ENCODE results near the gene ELAPOR1. TPM values are rescaled to one million over a fixed set of nuclear protein-coding genes. Genes with fewer than 3 reads are reported as not detected.

Gene ELAPOR1
- total and polyA plus RNA-seq, 2 donors (not counting 3 experiments of a cell fraction or from before 2014, with no cell fraction given) = 1.0 to 1.1 TPM

- Histone ChIP-seq H3K27me3 (ENCODE audit: control insufficient read depth in 2 of 2, insufficient read depth in 2 of 2, low read length in 2 of 2) (peaks cover 12 to 20% of the 10 kb centered on the region in 2 experiments), H4K20me1 (replicated peaks; ENCODE audit: control insufficient read depth, extremely low read depth, insufficient read depth, low read length) (no peaks in the 10 kb centered on the region), H3K4me2 (ENCODE audit: insufficient read depth, low read length) (no peak overlapping the region), H3K4me3 (replicated peaks in 1 of 3; ENCODE audit: insufficient read depth in 1 of 3, low read depth in 1 of 3, low read length in 3 of 3) (no peak overlapping the region), H3K4me1 (ENCODE audit: control insufficient read depth, extremely low read depth, insufficient read depth, low read length) (no peaks in the 10 kb centered on the region), H3K79me2 (ENCODE audit: control insufficient read depth, insufficient read depth, low read length) (no peaks in the 10 kb centered on the region), H3K9me1 (replicated peaks; ENCODE audit: control insufficient read depth, extremely low read depth, insufficient read depth, low read length) (no peaks in the 10 kb centered on the region), H3K9ac (replicated peaks; ENCODE audit: extremely low read depth, insufficient read depth, low read length) (no peak overlapping the region), H2AFZ (ENCODE audit: low read depth, low read length) (no peak overlapping the region), H3K27ac (ENCODE audit: insufficient read depth, low read depth, low read length) (no peak overlapping the region), H3K9me3 (replicated peaks; ENCODE audit: control insufficient read depth, insufficient read depth, low read length) (no peaks in the 10 kb centered on the region), H3K36me3 (ENCODE audit: control insufficient read depth in 2 of 2, extremely low read depth in 1 of 2, insufficient read depth in 2 of 2, low read length in 2 of 2) (no peaks in the 10 kb centered on the region)
- no peak for FAIRE-seq
- no TSS peak for BruUV-seq (replicated peaks)
- no peak for DNase-seq (ENCODE audit: low read depth, low spot score)
- TF ChIP-seq JUN (IDR thresholded peaks at IDR 0.05; ENCODE audit: borderline replicate concordance, insufficient read depth, insufficient read length, low read depth) (no peak), MAX (IDR thresholded peaks at IDR 0.05; ENCODE audit: insufficient read depth, insufficient read length) (no peak), GATA2 (IDR thresholded peaks at IDR 0.05; ENCODE audit: insufficient read depth, insufficient read length, low read depth, low read length) (no peak), POLR2A (IDR thresholded peaks at IDR 0.05; ENCODE audit: low read depth, low read length) (no peak), POLR2AphosphoS5 (IDR thresholded peaks at IDR 0.05; ENCODE audit: insufficient read depth, low read depth, low read length) (no peak)
- TF ChIP-seq, protein P1, sequence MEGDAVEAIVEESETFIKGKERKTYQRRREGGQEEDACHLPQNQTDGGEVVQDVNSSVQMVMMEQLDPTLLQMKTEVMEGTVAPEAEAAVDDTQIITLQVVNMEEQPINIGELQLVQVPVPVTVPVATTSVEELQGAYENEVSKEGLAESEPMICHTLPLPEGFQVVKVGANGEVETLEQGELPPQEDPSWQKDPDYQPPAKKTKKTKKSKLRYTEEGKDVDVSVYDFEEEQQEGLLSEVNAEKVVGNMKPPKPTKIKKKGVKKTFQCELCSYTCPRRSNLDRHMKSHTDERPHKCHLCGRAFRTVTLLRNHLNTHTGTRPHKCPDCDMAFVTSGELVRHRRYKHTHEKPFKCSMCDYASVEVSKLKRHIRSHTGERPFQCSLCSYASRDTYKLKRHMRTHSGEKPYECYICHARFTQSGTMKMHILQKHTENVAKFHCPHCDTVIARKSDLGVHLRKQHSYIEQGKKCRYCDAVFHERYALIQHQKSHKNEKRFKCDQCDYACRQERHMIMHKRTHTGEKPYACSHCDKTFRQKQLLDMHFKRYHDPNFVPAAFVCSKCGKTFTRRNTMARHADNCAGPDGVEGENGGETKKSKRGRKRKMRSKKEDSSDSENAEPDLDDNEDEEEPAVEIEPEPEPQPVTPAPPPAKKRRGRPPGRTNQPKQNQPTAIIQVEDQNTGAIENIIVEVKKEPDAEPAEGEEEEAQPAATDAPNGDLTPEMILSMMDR (IDR thresholded peaks at IDR 0.05; ENCODE audit: extremely low read depth in 1 of 2, insufficient read depth in 1 of 2, low read depth in 1 of 2, low read length in 2 of 2) = no peak
- POLR2A ChIA-PET = interaction anchor here (1.0 kb wide), 1 partner anchor 20 kb away, joined by 5 read pairs; no protein-coding TSS in a partner anchor
- intact Hi-C loops (cut with micrococcal nuclease) = no loop called here
- CTCF ChIA-PET = interaction anchor here (3.0 kb wide), 1 partner anchor 8 kb away, joined by 15 read pairs; a partner anchor contains a TSS
- dilution Hi-C loops (cut with MboI; ENCODE audit: extremely low pct_ligation_motif_present, low sequenced_read_pairs) = no loop called here
Observed at GRCh38 chr1:109120356-109120755, 6.4 kb downstream of the ELAPOR1 start.
